ENCODE data around the gene FKBP7.
"Not testable (repeated sequence)": the region's sequence is repeated elsewhere in the genome, so short reads cannot be mapped to it uniquely, and the experiment has no call there.

FKBP7 gene

GRCh38 chr2:178484245-178485041 is 6.0 kb upstream of the FKBP7 start:
- DNase-seq, result peak; percentile 43

GRCh38 chr2:178482437-178482836 is 4.0 kb upstream of the FKBP7 start:
- DNase-seq, result no peak

GRCh38 chr2:178480227-178481181 is 2.1 kb upstream of the FKBP7 start, which contains the start of gene PLEKHA3:
TSS of gene PLEKHA3 (plus strand) at chr2:178480457. CDS start at chr2:178480870, 413 bp downstream.
- peak; percentile 80 for DNase-seq

GRCh38 chr2:178479758-178480226 is 1.4 kb upstream of the FKBP7 start:
- no peak for DNase-seq

GRCh38 chr2:178479275-178479616 is 846 bp upstream of the FKBP7 start:
- DNase-seq, result no peak

GRCh38 chr2:178478130-178478438 is 316 bp downstream of the FKBP7 start:
- no peak for DNase-seq

- no peak for DNase-seq
Measured at GRCh38 chr2:178477443-178478129, 814 bp downstream of the FKBP7 start.

GRCh38 chr2:178476477-178476876 is 1.9 kb downstream of the FKBP7 start:
- no peak for DNase-seq

GRCh38 chr2:178474560-178474959 is 3.8 kb downstream of the FKBP7 start:
- DNase-seq, result no peak

GRCh38 chr2:178473931-178474330 is 4.5 kb downstream of the FKBP7 start:
- no peak for DNase-seq

GRCh38 chr2:178473373-178473772 is 5.0 kb downstream of the FKBP7 start:
- no peak for DNase-seq

- not testable (repeated sequence) for DNase-seq
Measured at GRCh38 chr2:178471313-178471712, 7.1 kb downstream of the FKBP7 start.

- DNase-seq, result no peak
Measured at GRCh38 chr2:178469219-178469849, 9.1 kb downstream of the FKBP7 start.

GRCh38 chr2:178457390-178457886 is 21.0 kb downstream of the FKBP7 start:
- no peak for DNase-seq

GRCh38 chr2:178455947-178456346 is 22.5 kb downstream of the FKBP7 start:
- no peak for DNase-seq

- DNase-seq, result no peak
Measured at GRCh38 chr2:178452870-178453269, 25.5 kb downstream of the FKBP7 start.

- no peak for DNase-seq
Measured at GRCh38 chr2:178452334-178452733, 26.1 kb downstream of the FKBP7 start.

- DNase-seq, result peak; percentile 91
Measured at GRCh38 chr2:178450774-178451525, 27.4 kb downstream of the FKBP7 start, which contains the start of the genes PJVK and PRKRA. TSS of gene PJVK (plus strand) at chr2:178451378. CDS start at chr2:178453410, 2,032 bp downstream. TSS of gene PRKRA (minus strand) at chr2:178451175. CDS start at chr2:178451030, 145 bp downstream.

GRCh38 chr2:178450524-178450773 is 28.0 kb downstream of the FKBP7 start:
- DNase-seq, result no peak

GRCh38 chr2:178449700-178450523 is 28.5 kb downstream of the FKBP7 start:
- DNase-seq, result no peak

Measured in NCI-H2107 (cell line).